HEK293 (cell line): ENCODE measurements around the gene NXT1.
A peak's percentile ranks its signal among the peaks of the same experiment; 100 is the strongest.
"Not testable (repeated sequence)": the region's sequence is repeated elsewhere in the genome, so short reads cannot be mapped to it uniquely, and the experiment has no call there.

Experiments
- CTCF ChIA-PET: fragments of 350-600 bp; formaldehyde crosslinking; extraction: SDS; loops from one replicate; lab custom pipeline; 2021; ENCODE audit warnings: antibody characterized with exemption; lab: Yijun Ruan, JAX
- POLR2A ChIA-PET: fragments of 300-600 bp; formaldehyde crosslinking; extraction: SDS; loops from one replicate; lab custom pipeline; 2020; ENCODE audit warnings: antibody characterized with exemption, inconsistent platforms; lab: Yijun Ruan, JAX
- H3K27ac ChIP-seq: fragments of 200-500 bp; sonication (Bioruptor generic); 2 replicates; pipeline ENCODE4 v1.5.1; 2014; ENCODE audit warnings: low read depth, low read length, control low read depth, inconsistent platforms; ENCODE audit errors: extremely low read depth
- H3K36me3 ChIP-seq, 2 experiments: fragments of 200-500 bp in 1 of 2; sonication (Bioruptor generic) in 1 of 2; 1 replicate in 1 of 2; 2 replicates in 1 of 2; pipeline ENCODE4 v1.5.1; 2014 to 2017; ENCODE audit warnings: inconsistent platforms in 2 of 2, low read length in 2 of 2; ENCODE audit not compliant: control insufficient read depth in 2 of 2, insufficient read depth in 1 of 2
- H3K4me1 ChIP-seq: fragments of 200-500 bp; sonication (Bioruptor generic); 2 replicates; pipeline ENCODE4 v1.5.1; 2014; ENCODE audit warnings: mild to moderate bottlenecking, low read length, inconsistent platforms; ENCODE audit not compliant: control insufficient read depth, insufficient read depth
- H3K4me3 ChIP-seq: 2 replicates; pipeline ENCODE4 v1.5.1; 2011; ENCODE audit warnings: low read depth, mild to moderate bottlenecking, control low read depth, low read length, moderate library complexity
- H3K9me3 ChIP-seq: fragments of 200-500 bp; sonication (Bioruptor generic); 2 replicates; pipeline ENCODE4 v1.5.1; 2014; ENCODE audit warnings: low read depth, low read length, inconsistent platforms; ENCODE audit not compliant: control insufficient read depth, insufficient read depth
- GLIS2 ChIP-seq: fragments of 450-650 bp; formaldehyde crosslinking; IDR thresholded peaks from 2 replicates; pipeline ENCODE4 v1.5.1; 2016; ENCODE audit warnings: missing biosample characterization, missing genetic modification characterization
- KLF8 ChIP-seq: fragments of 450-650 bp; formaldehyde crosslinking; IDR thresholded peaks from 2 replicates; pipeline ENCODE4 v1.5.1; 2016; ENCODE audit warnings: missing biosample characterization, missing genetic modification characterization
- MZF1 ChIP-seq: fragments of 450-650 bp; formaldehyde crosslinking; IDR thresholded peaks from 2 replicates; pipeline ENCODE4 v1.5.1; 2017; ENCODE audit warnings: missing biosample characterization, missing genetic modification characterization, borderline replicate concordance
- RBAK ChIP-seq: fragments of 450-650 bp; formaldehyde crosslinking; IDR thresholded peaks from 2 replicates; pipeline ENCODE4 v1.5.1; 2016; ENCODE audit warnings: missing biosample characterization, missing genetic modification characterization
- ZNF146 ChIP-seq: fragments of 450-650 bp; formaldehyde crosslinking; IDR thresholded peaks from 2 replicates; pipeline ENCODE4 v1.5.1; 2016; ENCODE audit warnings: missing biosample characterization, missing genetic modification characterization
- ZNF423 ChIP-seq: fragments of 450-650 bp; formaldehyde crosslinking; IDR thresholded peaks from 2 replicates; pipeline ENCODE4 v1.5.1; 2016; ENCODE audit warnings: missing biosample characterization, missing genetic modification characterization
- ZNF433 ChIP-seq: fragments of 450-650 bp; formaldehyde crosslinking; IDR thresholded peaks from 2 replicates; pipeline ENCODE4 v1.5.1; 2016; ENCODE audit warnings: missing biosample characterization, missing genetic modification characterization, low read depth
- ZNF514 ChIP-seq: fragments of 450-650 bp; formaldehyde crosslinking; IDR thresholded peaks from 2 replicates; pipeline ENCODE4 v1.5.1; 2016; ENCODE audit warnings: missing biosample characterization, missing genetic modification characterization
- ZNF624 ChIP-seq: fragments of 450-650 bp; formaldehyde crosslinking; IDR thresholded peaks from 2 replicates; pipeline ENCODE4 v1.5.1; 2017; ENCODE audit warnings: missing biosample characterization, missing genetic modification characterization
- ZNF677 ChIP-seq: fragments of 450-650 bp; IDR thresholded peaks from 2 replicates; pipeline ENCODE4 v1.5.0; 2018; ENCODE audit warnings: missing biosample characterization, mild to moderate bottlenecking, missing genetic modification characterization, moderate library complexity
- ZNF707 ChIP-seq: fragments of 450-650 bp; formaldehyde crosslinking; IDR thresholded peaks from 2 replicates; pipeline ENCODE4 v1.5.1; 2016; ENCODE audit warnings: missing biosample characterization, missing genetic modification characterization
- ZNF830 ChIP-seq: fragments of 450-650 bp; IDR thresholded peaks from 2 replicates; pipeline ENCODE4 v1.5.0; 2018; ENCODE audit warnings: missing biosample characterization, missing genetic modification characterization, low read depth, mild to moderate bottlenecking, moderate library complexity
- ZSCAN16 ChIP-seq: fragments of 450-650 bp; formaldehyde crosslinking; IDR thresholded peaks from 2 replicates; pipeline ENCODE4 v1.5.1; 2016; ENCODE audit warnings: missing biosample characterization, missing genetic modification characterization
- TF ChIP-seq, protein P1 (sequence below): fragments of 450-650 bp; formaldehyde crosslinking; IDR thresholded peaks from 2 replicates; pipeline ENCODE4 v1.5.1; 2016; ENCODE audit warnings: missing biosample characterization, missing genetic modification characterization

NXT1 gene

DNA sequence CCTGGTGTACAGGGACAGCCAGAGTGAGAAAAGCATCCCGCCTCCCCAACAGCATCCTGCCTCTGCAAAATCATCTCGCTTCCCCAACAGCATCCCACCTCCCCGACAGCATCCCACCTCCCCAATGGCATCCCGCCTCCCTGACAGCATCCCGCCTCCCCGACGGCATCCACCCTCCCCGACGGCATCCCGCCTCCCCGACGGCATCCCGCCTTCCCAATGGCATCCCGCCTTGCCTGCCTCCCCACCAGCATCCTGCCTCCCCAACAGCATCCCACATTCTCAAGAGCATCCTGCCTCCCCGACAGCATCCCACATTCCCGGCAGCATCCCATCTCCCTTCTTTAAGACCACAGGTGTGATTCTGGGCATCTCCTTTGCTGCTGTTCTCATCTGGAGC is 46.0 kb upstream of the NXT1 start (continued):
- TF ChIP-seq ZNF830 (tag by site-specific recombination) = no peak

DNA sequence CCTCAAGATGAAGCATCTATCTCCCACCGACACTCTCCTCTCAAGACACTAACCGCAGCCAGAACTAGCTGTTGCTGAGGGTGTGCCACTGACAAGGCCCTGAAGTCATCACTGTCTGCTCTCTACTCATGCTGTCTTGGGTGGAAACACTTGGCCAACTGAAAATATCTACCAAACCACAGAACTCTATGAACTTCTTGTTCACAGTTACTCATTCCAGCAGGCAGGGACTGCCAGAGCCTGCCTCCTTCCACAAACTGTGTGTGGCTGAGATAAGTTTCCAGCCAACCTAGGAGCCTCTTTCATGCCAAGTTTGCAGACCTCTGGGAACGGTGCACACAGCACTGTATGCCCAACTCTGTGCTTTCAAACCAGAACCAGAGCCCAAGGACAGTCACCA is 45.5 kb upstream of the NXT1 start:
- POLR2A ChIA-PET = no interaction called here
- Histone ChIP-seq H3K36me3 (no peaks in the 10 kb centered on the region), H3K4me1 (no peaks in the 10 kb centered on the region), H3K4me3 (no peak overlapping the region), H3K27ac (no peak overlapping the region), H3K9me3 (no peaks in the 10 kb centered on the region)
- TF ChIP-seq ZNF677 (tag by site-specific recombination) = no peak
- no peak for TF ChIP-seq ZNF514 (tag by site-specific recombination)
- TF ChIP-seq ZNF624 (tag by site-specific recombination) = no peak
- TF ChIP-seq, protein P1, sequence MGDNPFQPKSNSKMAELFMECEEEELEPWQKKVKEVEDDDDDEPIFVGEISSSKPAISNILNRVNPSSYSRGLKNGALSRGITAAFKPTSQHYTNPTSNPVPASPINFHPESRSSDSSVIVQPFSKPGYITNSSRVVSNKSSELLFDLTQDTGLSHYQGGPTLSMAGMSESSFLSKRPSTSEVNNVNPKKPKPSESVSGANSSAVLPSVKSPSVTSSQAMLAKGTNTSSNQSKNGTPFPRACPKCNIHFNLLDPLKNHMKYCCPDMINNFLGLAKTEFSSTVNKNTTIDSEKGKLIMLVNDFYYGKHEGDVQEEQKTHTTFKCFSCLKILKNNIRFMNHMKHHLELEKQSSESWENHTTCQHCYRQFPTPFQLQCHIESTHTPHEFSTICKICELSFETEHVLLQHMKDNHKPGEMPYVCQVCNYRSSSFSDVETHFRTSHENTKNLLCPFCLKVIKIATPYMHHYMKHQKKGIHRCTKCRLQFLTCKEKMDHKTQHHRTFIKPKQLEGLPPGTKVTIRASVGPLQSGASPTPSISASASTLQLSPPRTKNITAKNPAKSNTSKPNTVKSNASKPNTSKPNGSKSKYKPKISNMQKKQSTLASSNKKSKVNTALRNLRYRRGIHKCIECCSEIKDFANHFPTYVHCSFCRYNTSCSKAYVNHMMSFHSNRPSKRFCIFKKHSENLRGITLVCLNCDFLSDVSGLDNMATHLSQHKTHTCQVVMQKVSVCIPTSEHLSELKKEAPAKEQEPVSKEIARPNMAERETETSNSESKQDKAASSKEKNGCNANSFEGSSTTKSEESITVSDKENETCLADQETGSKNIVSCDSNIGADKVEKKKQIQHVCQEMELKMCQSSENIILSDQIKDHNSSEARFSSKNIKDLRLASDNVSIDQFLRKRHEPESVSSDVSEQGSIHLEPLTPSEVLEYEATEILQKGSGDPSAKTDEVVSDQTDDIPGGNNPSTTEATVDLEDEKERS (tag by site-specific recombination) = no peak
- TF ChIP-seq MZF1 = no peak
- no peak for TF ChIP-seq ZNF433
- no peak for TF ChIP-seq ZNF423 (tag by site-specific recombination)
- CTCF ChIA-PET = no interaction called here

DNA sequence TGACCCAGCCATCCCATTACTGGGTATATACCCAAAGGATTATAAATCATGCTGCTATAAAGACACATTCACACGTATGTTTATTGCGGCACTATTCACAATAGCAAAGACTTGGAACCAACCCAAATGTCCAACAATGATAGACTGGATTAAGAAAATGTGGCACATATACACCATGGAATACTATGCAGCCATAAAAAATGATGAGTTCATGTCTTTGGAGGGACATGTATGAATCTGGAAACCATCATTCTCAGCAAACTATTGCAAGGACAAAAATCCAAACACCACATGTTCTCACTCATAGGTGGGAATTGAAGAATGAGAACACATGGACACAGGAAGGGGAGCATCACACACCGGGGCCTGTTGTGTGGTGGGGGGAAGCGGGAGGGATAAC is 43.2 kb upstream of the NXT1 start:
- CTCF ChIA-PET = not testable (repeated sequence)

GRCh38 chr20:23308024-23308423 is 42.6 kb upstream of the NXT1 start:
- H3K27ac ChIP-seq = no peak overlapping the region
- TF ChIP-seq KLF8 (no peak), ZSCAN16 (tag by site-specific recombination) (no peak), GLIS2 (tag by site-specific recombination) (no peak)
- H3K36me3 ChIP-seq = no peaks in the 10 kb centered on the region
- no peaks in the 10 kb centered on the region for H3K4me1 ChIP-seq
- no peaks in the 10 kb centered on the region for H3K9me3 ChIP-seq
- CTCF ChIA-PET = no interaction called here
- no peak overlapping the region for H3K4me3 ChIP-seq
- POLR2A ChIA-PET = no interaction called here

More for the DNA sequence above, 43.2 kb upstream of the NXT1 start:
- H3K9me3 ChIP-seq, H3K4me1 ChIP-seq, POLR2A ChIA-PET, H3K4me3 ChIP-seq, H3K27ac ChIP-seq, H3K36me3 ChIP-seq: not testable (repeated sequence)
- TF ChIP-seq ZNF146 (tag by site-specific recombination) = peak; percentile 92

- H3K27ac ChIP-seq = no peak overlapping the region
- CTCF ChIA-PET = interaction anchor here (0.6 kb wide), 1 partner anchor 24 kb away, joined by 5 read pairs; no protein-coding TSS in a partner anchor
- TF ChIP-seq RBAK (tag by site-specific recombination) (no peak), ZNF707 (tag by site-specific recombination) (no peak)
- no peaks in the 10 kb centered on the region for H3K9me3 ChIP-seq
- H3K36me3 ChIP-seq = no peaks in the 10 kb centered on the region
- POLR2A ChIA-PET = no interaction called here
- no peaks in the 10 kb centered on the region for H3K4me1 ChIP-seq
- H3K4me3 ChIP-seq = no peak overlapping the region
Measured at GRCh38 chr20:23308908-23309307, 41.7 kb upstream of the NXT1 start.
